Measurements from ENCODE around the gene NECAP2.

GRCh38 chr1:16397120-16397519, 43.4 kb upstream of the NECAP2 start:
- TF ChIP-seq CTCF (IDR thresholded peaks at IDR 0.05) (no peak), POLR2AphosphoS5 (IDR thresholded peaks at IDR 0.05) (no peak), EP300 (IDR thresholded peaks at IDR 0.05) (no peak), POLR2A (IDR thresholded peaks at IDR 0.05; ENCODE audit: low read depth) (no peak)

All from esophagus muscularis mucosa (tissue), 4 donors.